ENCODE data around the gene NDUFB4.

NDUFB4 gene

GRCh38 chr3:120614765-120615164, 18.6 kb downstream of the NDUFB4 start:
- TF ChIP-seq FOXM1 (IDR thresholded peaks at IDR 0.05; ENCODE audit: borderline replicate concordance, low read depth) = no peak
- no peak for TF ChIP-seq RAD21 (IDR thresholded peaks at IDR 0.05; ENCODE audit: low read depth)
- TF ChIP-seq MAX (IDR thresholded peaks at IDR 0.05) = no peak
- no peak for TF ChIP-seq ZBTB7A (IDR thresholded peaks at IDR 0.05; ENCODE audit: low read depth)
- TF ChIP-seq CEBPB (IDR thresholded peaks at IDR 0.05) = no peak
- no peak for TF ChIP-seq REST (IDR thresholded peaks at IDR 0.05; ENCODE audit: low read depth)
- TF ChIP-seq EGR1 (IDR thresholded peaks at IDR 0.05) = no peak
- TF ChIP-seq NFIC (IDR thresholded peaks at IDR 0.05) = no peak
- TF ChIP-seq TCF12 (IDR thresholded peaks at IDR 0.05; ENCODE audit: low read depth) = no peak
- TF ChIP-seq CREB1 (IDR thresholded peaks at IDR 0.05; ENCODE audit: low read depth) = no peak
- TF ChIP-seq EP300 (IDR thresholded peaks at IDR 0.05; ENCODE audit: borderline replicate concordance) = no peak

GRCh38 chr3:120615847-120616609, 19.9 kb downstream of the NDUFB4 start:
- TF ChIP-seq FOXM1 (IDR thresholded peaks at IDR 0.05; ENCODE audit: borderline replicate concordance, low read depth) = no peak
- TF ChIP-seq TEAD4 (IDR thresholded peaks at IDR 0.05) = no peak
- no peak for TF ChIP-seq TCF12 (IDR thresholded peaks at IDR 0.05; ENCODE audit: low read depth)
- TF ChIP-seq CREB1 (IDR thresholded peaks at IDR 0.05; ENCODE audit: low read depth) = no peak
- TF ChIP-seq ZBTB7A (IDR thresholded peaks at IDR 0.05; ENCODE audit: low read depth) = no peak
- TF ChIP-seq REST (IDR thresholded peaks at IDR 0.05; ENCODE audit: low read depth) = no peak
- TF ChIP-seq YY1 (IDR thresholded peaks at IDR 0.05; ENCODE audit: low read depth) = no peak
- no peak for TF ChIP-seq NFIC (IDR thresholded peaks at IDR 0.05)
- TF ChIP-seq EGR1 (IDR thresholded peaks at IDR 0.05) = no peak
- no peak for TF ChIP-seq RAD21 (IDR thresholded peaks at IDR 0.05; ENCODE audit: low read depth)
- TF ChIP-seq TAF1 (IDR thresholded peaks at IDR 0.05; ENCODE audit: low read depth) = no peak
- no peak for TF ChIP-seq EP300 (IDR thresholded peaks at IDR 0.05; ENCODE audit: borderline replicate concordance)
- TF ChIP-seq USF1 (IDR thresholded peaks at IDR 0.05) = no peak
- TF ChIP-seq MAX (IDR thresholded peaks at IDR 0.05) = no peak

GRCh38 chr3:120622457-120622856, 26.3 kb downstream of the NDUFB4 start:
- no peak for TF ChIP-seq YY1 (IDR thresholded peaks at IDR 0.05; ENCODE audit: low read depth)
- no peak for TF ChIP-seq NFIC (IDR thresholded peaks at IDR 0.05)
- TF ChIP-seq RAD21 (IDR thresholded peaks at IDR 0.05; ENCODE audit: low read depth) = no peak
- no peak for TF ChIP-seq CREB1 (IDR thresholded peaks at IDR 0.05; ENCODE audit: low read depth)
- no peak for TF ChIP-seq EP300 (IDR thresholded peaks at IDR 0.05; ENCODE audit: borderline replicate concordance)
- no peak for TF ChIP-seq USF1 (IDR thresholded peaks at IDR 0.05)
- TF ChIP-seq TAF1 (IDR thresholded peaks at IDR 0.05; ENCODE audit: low read depth) = no peak
- no peak for TF ChIP-seq CEBPB (IDR thresholded peaks at IDR 0.05)
- no peak for TF ChIP-seq TCF12 (IDR thresholded peaks at IDR 0.05; ENCODE audit: low read depth)
- TF ChIP-seq MAX (IDR thresholded peaks at IDR 0.05) = no peak
- no peak for TF ChIP-seq FOXM1 (IDR thresholded peaks at IDR 0.05; ENCODE audit: borderline replicate concordance, low read depth)
- no peak for TF ChIP-seq EGR1 (IDR thresholded peaks at IDR 0.05)
- TF ChIP-seq REST (IDR thresholded peaks at IDR 0.05; ENCODE audit: low read depth) = no peak
- TF ChIP-seq TEAD4 (IDR thresholded peaks at IDR 0.05) = no peak
- no peak for TF ChIP-seq ZBTB7A (IDR thresholded peaks at IDR 0.05; ENCODE audit: low read depth)
